Ramos (cell line): ENCODE data around the gene LCE1C.

Experiments used
- in situ Hi-C: fragments of 300-500 bp; cut with MboI; formaldehyde crosslinking; loops from one replicate; pipeline ENCODE4 v1.14.3; 2022; ENCODE audit warnings: low sequenced_read_pairs; ENCODE audit not compliant: unreplicated experiment

Gene LCE1C

DNA sequence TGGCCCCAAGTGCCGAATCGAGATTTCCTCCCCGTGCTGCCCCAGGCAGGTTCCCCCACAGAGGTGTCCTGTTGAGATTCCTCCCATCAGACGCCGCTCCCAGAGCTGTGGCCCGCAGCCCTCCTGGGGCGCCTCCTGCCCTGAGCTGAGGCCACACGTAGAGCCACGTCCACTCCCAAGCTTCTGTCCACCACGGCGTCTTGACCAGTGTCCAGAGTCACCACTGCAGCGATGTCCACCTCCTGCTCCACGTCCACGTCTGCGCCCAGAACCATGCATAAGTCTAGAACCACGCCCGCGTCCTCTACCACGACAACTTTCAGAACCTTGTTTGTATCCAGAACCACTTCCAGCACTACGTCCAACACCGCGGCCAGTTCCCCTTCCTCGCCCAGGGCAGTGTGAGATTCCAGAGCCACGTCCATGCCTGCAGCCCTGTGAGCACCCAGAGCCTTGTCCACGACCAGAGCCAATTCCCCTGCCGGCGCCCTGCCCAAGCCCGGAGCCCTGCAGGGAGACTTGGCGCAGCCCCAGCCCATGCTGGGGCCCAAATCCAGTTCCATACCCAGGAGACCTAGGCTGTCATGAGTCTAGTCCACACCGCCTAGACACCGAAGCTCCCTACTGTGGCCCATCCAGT lies 45.8 kb downstream of the LCE1C start:
- in situ Hi-C loops, result no loop called here

DNA sequence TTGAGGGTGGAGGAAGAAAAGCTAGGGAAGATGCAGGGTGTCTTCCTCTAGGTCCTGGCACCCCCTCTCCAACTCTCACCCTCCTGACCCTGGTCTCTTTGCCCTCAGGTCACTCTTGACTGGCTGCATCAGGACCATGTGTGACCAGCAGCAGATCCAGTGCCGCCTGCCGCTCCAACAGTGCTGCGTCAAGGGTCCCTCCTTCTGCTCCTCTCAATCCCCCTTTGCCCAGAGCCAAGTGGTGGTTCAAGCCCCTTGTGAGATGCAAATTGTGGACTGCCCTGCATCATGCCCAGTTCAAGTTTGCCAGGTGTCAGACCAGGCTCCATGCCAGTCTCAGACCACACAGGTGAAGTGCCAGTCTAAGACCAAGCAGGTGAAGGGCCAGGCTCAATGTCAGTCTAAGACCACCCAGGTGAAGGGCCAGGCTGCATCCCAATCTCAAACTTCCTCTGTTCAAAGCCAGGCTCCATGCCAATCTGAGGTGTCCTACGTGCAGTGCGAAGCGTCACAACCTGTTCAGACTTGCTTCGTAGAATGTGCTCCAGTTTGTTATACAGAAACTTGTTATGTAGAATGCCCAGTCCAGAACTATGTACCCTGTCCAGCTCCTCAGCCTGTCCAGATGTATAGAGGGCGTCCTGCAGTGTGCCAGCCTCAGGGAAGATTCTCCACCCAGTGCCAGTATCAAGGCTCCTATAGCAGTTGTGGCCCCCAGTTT lies 46.8 kb downstream of the LCE1C start:
- in situ Hi-C loops, result no loop called here

DNA sequence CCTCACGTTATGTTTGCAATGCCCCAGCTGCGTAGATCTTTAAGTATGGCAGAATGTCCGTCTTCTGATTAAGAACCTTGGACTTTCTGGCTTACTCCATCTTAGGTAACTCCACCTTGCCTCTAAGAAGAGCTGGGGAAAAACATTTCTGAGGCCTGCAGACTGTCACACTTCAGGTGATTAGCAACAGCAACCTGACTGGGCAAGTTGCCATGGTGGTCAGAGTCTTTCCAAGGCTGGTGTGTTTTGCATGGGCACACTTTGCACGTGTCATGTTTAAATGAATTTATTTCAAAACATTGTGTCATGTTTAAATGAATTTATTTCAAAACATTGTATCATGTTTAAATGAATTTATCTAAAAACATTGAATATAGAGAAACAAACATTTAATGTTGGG lies 47.8 kb downstream of the LCE1C start:
- in situ Hi-C loops, result no loop called here

DNA sequence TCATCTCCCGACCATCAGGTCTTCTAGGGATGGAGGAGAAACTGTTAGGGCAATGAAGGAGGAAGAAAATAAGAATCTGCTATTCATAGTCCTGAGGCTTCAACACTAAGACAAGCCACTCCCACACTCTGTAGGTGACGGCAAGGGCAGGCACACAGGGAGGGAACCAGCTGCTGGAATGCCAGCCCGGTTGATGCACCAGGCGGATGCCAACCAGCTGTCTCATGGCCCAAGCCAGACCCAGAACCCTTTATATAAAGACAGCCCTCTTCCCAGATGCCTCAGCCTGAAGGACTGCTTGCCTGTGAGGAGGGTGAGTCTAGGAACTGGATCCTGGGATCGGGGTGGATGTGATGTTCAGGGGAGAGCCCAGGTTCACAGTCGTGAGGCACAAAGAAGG lies 48.7 kb downstream of the LCE1C start, which contains the start of gene KPRP:
Gene KPRP, plus strand, starts transcription at position 279 of the 400 bp plus-strand sequence. CDS start 1,564 bp downstream, outside the sequence.
- in situ Hi-C loops, result no loop called here

DNA sequence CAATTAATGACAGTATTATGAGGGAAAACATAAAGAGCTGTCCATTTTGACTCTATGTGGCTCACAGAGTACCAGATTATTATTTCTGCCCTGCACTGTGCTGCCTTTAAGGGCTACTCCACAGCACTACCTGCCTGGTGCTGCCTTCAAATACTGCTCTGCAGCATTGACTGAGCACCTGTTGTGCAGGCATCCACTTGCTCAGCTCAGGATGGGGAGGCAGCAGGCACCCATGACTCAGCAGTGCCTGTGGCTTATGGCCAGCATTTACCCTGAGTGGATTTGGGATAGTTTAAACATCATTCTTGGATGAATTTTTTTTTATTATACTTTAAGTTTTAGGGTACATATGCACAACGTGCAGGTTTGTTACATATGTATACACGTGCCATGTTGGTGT lies 49.6 kb downstream of the LCE1C start:
- in situ Hi-C loops, result no loop called here
